GM12864 (cell line): Measurements from ENCODE around the gene CGB8.
"Not testable (repeated sequence)": the region's sequence is repeated elsewhere in the genome, so short reads cannot be mapped to it uniquely, and the experiment has no call there.

Experiments
- DNase-seq: peaks from one replicate; pipeline ENCODE4 v3.0.0-alpha.2; 2011; ENCODE audit warnings: low read depth
- H3K4me3 ChIP-seq: 2 replicates; pipeline ENCODE4 v1.5.1; 2011; ENCODE audit warnings: mild to moderate bottlenecking, low read depth, low read length, control low read depth
- CTCF ChIP-seq: IDR thresholded peaks from 2 replicates; pipeline ENCODE4 v1.5.1; 2011; ENCODE audit warnings: low read depth, mild to moderate bottlenecking, moderate library complexity, low read length, control low read depth, inconsistent platforms; ENCODE audit errors: missing control alignments

The CGB8 gene

DNA sequence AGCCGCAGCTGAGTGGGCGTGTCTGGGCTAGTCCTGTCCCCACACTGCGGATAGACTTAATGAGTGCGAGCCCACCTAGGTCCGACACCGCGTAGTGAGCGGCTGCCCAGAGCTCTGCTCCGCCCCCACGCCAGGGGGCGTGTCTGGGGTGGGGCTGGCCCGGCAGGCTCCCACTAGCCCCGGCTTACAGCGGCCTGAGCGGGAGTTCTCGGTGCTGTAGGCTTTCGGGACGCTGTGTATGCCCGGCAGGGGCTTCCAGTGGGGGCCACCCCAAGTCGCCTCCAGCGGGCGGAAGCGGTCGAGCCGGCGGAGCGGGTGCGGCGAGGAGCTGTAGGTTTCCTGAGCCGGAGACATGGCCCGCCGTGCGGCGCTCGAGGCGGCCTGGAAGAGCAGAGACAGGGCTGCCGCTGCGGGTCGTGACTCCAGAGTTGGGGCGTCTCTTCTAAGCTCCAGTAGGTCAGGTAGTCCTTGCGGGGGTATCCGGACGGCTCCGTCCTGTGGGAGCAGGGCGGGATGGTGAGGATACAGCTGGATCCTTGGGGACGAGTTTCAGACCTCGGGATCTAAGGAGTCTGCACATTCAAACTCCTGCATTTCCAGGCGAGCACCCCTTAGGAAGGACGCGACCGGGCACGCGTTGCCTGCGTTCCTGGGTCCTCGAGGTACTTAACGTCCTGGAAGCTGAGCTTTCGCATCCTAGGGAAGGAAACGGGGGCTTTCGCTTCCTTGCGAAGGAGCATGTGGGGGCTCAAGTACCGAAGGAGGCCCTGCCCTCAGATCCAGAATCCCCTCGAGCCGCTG is 7.4 kb upstream of the CGB8 start:
- no peak for TF ChIP-seq CTCF
- peak overlapping the region; percentile 46 for H3K4me3 ChIP-seq
- DNase-seq, result no peak

DNA sequence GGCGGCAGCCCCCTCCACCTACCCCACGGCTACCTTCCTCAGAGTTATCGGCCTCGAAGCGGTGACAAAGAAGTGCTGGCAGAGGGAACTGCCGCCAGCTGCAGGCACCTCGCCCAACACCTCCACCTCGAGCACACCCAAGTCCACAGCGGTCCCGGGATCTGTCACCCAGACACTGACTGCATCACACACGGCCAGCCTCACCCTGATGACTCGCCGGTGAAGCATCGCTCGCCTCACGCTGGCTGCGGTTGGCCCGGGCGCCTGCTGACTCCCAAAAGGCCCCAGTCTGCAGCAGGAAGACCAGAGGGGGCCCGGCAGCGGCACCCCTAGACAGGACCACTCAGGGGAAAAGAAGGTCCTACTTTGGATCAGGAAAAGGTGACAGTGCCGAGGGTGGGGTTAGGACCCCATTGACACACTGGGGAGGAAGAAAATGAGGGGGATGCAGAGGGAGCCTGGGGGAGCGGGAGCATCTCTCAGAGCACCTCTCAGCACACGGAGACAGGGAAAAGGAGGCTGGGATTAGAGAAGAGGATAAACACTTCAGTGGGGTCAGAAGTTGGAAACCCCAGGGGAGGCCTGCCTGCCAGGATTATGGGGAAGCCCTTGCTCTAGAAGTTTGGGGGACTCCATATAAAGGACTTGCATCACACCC is 1.6 kb upstream of the CGB8 start:
- not testable (repeated sequence) for DNase-seq, H3K4me3 ChIP-seq

GRCh38 chr19:49049834-49050233 is 923 bp upstream of the CGB8 start:
- DNase-seq, H3K4me3 ChIP-seq: not testable (repeated sequence)

GRCh38 chr19:49043548-49043947 is 5.4 kb downstream of the CGB8 start, which contains the start of gene CGB5:
CGB5 (plus strand) TSS chr19:49043848; CDS start chr19:49044210, 362 bp downstream.
- DNase-seq, H3K4me3 ChIP-seq: not testable (repeated sequence)

DNA sequence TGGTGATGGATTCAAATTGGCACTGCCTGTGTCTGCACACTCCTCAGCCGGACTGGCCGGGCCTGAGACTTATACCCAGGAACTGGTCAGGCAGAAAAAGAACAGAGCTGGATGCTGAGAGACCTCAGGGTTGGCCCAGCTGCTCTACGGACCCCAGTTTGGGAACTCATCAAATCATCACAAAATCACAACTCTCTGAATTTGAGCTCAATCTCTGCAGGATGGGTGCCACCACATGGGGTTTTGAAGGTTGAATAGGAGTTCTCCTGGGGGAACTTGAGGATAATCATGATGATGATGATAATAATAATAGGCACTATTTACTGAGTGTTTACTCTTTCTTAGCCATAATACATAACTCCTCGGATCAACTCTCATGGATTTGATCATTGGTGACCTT is 6.2 kb downstream of the CGB8 start:
- DNase-seq, H3K4me3 ChIP-seq: not testable (repeated sequence)

GRCh38 chr19:49042177-49042576 is 6.7 kb downstream of the CGB8 start:
- TF ChIP-seq CTCF, result no peak
- no peak overlapping the region for H3K4me3 ChIP-seq
- DNase-seq, result no peak

- DNase-seq, H3K4me3 ChIP-seq: not testable (repeated sequence)
These were observed 9.2 kb downstream of the CGB8 start for GRCh38 chr19:49039736-49040135.

DNA sequence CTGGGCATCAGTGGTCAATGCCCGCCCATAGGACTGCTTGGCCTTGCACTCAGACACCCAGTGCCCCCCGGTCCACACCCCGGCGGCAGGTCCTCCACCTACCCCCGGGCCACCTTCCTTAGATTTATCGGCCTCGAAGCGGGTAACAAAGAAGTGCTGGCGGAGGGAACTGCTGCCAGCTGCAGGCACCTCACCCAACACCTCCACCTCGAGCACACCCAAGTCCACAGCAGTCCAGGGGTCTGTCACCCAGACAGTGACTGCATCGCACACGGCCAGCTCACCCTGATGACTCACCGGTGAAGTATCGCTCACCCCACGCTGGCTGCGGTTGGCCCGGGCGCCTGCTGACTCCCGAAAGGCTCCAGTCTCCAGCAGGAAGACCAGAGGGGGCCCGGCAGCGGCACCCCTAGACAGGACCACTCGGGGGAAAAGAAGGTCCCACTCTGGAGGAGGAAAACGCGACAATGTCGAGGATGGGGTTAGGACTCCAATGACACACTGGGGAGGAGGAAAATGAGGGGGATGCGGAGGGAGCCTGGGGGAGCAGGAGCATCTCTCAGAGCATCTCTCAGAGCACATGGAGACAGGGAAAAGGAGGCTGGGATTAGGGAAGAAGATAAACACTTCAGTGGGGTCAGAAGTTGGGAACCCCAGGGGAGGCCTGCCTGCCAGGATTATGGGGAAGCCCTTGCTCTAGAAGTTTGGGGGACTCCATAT is 10.2 kb downstream of the CGB8 start:
- H3K4me3 ChIP-seq, DNase-seq: not testable (repeated sequence)

GRCh38 chr19:49038111-49038510 is 10.8 kb downstream of the CGB8 start:
- DNase-seq, H3K4me3 ChIP-seq: not testable (repeated sequence)

- TF ChIP-seq CTCF, result peak; percentile 60
- not testable (repeated sequence) for DNase-seq, H3K4me3 ChIP-seq
These were observed 12.1 kb downstream of the CGB8 start, which contains the start of gene CGB1 for GRCh38 chr19:49036815-49037214. CGB1 (minus strand) TSS chr19:49036895; CDS start chr19:49036711, 184 bp downstream.
